ENCODE data around the gene SUSD4.

DNA sequence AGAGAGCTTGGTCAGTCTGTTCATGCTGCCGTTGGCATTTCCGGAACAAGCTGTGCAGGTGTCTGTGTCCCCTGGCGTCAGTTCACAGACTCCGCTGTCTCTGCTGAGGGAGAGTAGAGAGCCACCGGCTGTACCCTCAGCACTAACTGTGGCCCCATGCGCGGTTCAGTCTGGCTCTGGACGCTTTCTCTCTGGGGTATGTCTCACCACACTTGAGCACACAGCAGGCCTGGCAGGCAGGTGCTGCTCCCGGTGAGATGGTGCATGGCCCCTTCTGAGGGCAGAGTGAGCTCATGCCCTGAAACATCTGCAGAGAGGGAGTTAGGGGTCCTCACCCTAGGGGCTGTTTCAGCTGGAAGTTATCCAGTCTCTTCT is 161.0 kb downstream of the SUSD4 start:
- TF ChIP-seq, protein P1, sequence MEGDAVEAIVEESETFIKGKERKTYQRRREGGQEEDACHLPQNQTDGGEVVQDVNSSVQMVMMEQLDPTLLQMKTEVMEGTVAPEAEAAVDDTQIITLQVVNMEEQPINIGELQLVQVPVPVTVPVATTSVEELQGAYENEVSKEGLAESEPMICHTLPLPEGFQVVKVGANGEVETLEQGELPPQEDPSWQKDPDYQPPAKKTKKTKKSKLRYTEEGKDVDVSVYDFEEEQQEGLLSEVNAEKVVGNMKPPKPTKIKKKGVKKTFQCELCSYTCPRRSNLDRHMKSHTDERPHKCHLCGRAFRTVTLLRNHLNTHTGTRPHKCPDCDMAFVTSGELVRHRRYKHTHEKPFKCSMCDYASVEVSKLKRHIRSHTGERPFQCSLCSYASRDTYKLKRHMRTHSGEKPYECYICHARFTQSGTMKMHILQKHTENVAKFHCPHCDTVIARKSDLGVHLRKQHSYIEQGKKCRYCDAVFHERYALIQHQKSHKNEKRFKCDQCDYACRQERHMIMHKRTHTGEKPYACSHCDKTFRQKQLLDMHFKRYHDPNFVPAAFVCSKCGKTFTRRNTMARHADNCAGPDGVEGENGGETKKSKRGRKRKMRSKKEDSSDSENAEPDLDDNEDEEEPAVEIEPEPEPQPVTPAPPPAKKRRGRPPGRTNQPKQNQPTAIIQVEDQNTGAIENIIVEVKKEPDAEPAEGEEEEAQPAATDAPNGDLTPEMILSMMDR (IDR thresholded peaks at IDR 0.05; ENCODE audit: low read length) = no peak
- TF ChIP-seq EZH2 (IDR thresholded peaks at IDR 0.05; ENCODE audit: borderline replicate concordance, low read length) = no peak

All from OCI-LY1 (cell line).